Inferior parietal cortex (tissue), 1 donor: ENCODE results near the gene GDPD5.

Experiments used
- DNase-seq: peaks from one replicate; pipeline ENCODE4 v3.0.0-alpha.2; 2016; ENCODE audit errors: extremely low spot score

Gene GDPD5

GRCh38 chr11:75525433-75526191, at the start of gene GDPD5:
Gene GDPD5, minus strand, starts transcription at chr11:75525941. Its CDS starts 48,206 bp downstream, at chr11:75477735.
- DNase-seq = peak; percentile 72

DNA sequence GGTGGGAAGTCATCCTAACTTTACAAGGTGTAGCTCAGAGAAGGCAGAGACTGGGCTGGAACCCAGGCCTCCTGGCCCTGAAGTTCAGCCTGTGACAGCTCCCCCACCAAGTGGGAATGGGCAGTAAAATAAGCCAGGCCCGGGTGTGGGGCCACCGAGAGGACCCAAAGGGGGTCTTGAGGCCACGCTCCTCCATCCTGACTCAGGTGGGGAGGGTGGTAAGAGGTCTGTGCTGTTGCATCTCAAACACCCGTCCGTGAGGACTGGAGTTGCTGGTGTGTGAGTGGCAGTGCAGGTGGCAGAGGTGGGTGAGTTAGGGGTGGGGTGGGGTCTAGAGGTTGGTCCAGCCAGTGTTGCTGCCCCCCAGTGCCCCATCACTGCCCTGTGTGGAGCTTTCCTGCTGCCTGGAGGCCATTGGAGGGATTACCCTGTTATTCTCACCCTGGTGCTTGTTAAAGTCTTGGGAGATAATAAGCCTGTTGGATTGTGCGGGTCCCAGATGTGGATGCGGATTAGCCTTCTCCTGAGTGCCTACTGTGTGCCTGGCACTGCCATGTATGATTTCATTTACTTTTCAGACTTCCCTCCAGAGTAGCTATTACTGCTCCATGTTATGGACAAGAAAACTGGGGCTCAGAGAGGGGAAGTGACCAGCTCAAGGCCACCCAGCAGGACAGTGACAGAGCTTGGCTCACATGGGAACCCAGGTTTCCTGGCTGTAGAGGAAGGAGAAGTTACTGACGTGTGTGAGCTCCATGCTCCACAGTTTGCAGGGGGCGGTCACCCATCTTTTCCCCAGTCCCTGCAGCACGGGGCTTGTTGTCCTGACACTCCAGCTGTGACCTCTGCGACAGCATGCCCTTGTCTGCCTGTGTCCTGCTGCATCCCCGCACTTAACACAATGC, 49.2 kb upstream of the GDPD5 start:
- DNase-seq = no peak

DNA sequence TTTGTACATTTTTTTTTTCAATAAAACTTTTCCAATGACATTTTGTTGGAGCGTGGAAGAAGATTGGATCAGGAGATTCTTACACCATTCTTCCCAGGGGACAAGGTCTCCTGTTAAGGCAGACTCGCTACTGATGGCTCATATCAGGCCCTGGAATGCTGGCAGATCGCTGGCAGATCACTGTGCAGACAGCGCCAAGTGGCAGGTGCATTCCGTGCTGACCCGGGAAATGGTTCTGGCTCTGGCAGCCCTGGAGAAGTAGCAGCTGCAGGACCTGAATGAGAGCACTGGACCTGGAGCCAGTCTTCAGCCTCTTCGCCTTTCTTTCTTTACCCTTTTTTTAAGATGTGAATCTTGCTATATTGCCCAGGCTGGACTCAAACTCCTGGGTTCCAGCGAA, 47.0 kb upstream of the GDPD5 start:
- DNase-seq = no peak

DNA sequence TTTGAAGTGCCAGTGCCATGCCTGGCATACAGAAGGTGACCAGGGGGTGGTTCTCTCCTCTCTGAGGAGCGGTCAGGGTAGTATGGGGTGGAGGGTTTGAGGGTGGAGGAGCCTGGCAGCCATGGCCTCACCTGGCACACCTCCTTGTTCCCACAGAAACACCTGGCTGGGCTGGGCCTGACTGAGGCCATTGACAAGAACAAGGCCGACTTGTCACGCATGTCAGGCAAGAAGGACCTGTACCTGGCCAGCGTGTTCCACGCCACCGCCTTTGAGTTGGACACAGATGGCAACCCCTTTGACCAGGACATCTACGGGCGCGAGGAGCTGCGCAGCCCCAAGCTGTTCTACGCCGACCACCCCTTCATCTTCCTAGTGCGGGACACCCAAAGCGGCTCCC, 45.9 kb upstream of the GDPD5 start:
- DNase-seq = no peak

- DNase-seq = no peak
Observed at GRCh38 chr11:75570559-75571139, 44.9 kb upstream of the GDPD5 start.

GRCh38 chr11:75568616-75569219, 43.0 kb upstream of the GDPD5 start:
- no peak for DNase-seq

DNA sequence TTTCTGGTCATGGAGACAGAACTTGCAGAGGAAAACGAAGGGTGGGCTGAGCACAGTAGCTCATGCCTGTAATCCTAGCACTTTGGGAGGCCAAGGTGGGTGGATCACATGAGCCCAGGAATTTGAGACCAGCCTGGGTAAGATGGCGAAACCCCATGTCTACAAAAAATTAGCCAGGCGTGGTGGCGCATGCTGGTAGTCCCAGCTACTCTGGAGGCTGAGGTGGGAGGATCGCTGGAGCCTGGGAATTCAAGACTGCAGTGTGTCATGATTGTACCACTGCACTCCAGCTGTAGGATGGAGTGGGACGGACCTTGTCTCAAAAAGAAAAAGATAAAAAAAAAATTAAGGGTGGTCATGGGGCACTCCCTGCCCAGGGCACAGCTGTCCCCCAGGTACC, 42.2 kb upstream of the GDPD5 start:
- no peak for DNase-seq

DNA sequence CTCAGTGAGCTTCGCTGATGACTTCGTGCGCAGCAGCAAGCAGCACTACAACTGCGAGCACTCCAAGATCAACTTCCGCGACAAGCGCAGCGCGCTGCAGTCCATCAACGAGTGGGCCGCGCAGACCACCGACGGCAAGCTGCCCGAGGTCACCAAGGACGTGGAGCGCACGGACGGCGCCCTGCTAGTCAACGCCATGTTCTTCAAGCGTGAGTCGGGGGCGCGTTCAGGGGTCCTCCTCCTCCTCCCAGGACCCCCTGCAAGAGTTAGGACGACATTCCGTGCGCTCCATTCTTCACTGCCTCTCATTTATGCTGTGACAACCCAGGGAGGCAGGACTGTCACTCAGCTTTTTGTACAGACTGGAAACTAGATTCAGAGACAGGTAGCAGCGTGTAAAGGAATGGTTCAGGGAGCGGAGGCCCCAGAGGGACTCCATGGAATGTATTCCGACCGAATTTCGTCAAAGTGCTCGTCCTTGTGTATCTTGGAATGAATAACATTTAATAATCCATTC, 41.1 kb upstream of the GDPD5 start:
- no peak for DNase-seq

GRCh38 chr11:75565916-75566762, 40.4 kb upstream of the GDPD5 start:
- no peak for DNase-seq

- DNase-seq = no peak
Observed at GRCh38 chr11:75565221-75565814, 39.6 kb upstream of the GDPD5 start.

DNA sequence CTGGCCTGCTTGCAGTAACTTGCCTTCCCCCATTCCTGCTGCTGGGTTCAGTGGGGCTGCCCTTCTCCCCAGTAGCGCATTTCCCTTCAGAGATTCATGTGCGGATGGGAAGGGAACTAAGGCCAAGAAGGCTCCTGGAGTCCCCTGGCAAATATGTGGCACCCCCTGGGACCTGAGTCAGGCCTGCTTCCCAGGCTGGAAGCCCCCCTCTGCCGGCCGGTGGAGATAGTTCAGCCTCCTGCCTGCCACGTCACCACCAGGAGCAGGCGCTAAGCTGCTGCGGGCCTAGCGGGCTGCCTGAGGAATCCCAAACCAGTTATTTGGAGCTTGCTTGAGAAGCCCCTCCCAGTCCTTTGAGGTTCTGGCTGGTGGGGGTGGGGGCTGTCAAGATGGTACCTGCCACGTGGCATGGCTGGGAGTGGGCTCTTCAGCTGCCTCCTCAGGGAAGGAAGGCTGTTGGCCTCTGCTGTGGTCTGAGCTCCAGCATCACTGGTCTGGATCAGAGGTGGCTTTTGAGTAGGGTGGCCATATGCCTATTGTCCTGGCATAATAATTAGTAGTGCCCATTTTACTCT, 38.3 kb upstream of the GDPD5 start:
- DNase-seq = no peak

GRCh38 chr11:75563501-75563977, 37.8 kb upstream of the GDPD5 start:
- DNase-seq = no peak

GRCh38 chr11:75562836-75563484, 37.2 kb upstream of the GDPD5 start:
- no peak for DNase-seq

DNA sequence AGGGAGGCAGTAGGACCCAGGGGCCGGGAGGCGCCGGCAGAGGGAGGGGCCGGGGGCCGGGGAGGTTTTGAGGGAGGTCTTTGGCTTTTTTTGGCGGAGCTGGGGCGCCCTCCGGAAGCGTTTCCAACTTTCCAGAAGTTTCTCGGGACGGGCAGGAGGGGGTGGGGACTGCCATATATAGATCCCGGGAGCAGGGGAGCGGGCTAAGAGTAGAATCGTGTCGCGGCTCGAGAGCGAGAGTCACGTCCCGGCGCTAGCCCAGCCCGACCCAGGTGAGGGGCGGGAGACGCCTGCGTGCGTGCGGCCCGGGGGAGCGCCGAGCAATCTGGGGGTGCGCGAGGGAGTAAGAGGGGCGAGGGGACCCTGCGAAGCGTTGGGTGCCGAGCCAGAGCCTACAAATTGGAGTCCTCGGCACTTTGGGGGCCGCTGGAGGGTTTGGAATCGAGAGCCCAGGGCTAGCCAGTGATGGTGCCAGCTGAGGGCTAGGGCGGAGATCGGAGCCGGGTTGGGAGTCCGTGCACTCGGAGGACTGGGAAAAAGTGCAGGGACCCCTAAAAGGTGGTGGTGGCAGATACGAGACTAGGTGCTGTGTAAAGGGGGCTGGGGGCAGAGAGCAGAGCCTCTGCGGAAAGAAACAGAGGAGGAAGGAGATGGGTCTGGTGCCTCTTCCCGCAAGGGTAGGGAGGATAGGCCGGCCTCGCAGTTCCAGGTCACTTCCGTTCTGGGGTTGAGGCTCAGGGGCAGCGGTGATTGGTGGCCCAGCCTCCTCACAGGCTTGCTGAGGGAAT, 36.5 kb upstream of the GDPD5 start, which contains the start of gene SERPINH1:
Gene SERPINH1 (plus strand): TSS at position 206 of the 788 bp plus-strand sequence. CDS start 4,097 bp downstream, outside the sequence.
- DNase-seq = peak; percentile 58

- no peak for DNase-seq
Observed at GRCh38 chr11:75561426-75562047, 35.8 kb upstream of the GDPD5 start.

DNA sequence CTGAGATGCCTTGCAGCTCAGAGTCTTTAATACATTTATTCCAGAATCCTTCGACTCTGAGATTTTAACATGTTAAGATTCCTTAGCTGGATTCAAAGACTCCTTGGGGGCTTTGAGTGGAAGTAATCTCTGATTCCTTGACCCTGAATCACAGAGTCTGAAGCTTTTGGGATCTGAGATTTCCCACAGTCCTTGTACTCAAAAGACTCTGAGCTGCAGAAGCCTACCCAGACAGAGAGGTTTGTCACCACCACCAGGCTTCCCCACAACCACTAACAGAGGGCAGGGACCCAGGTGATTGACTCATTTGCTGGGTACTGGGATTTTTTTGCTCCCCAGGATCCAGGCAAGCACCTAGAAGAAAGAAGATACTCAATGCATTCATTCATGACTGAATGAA, 34.9 kb upstream of the GDPD5 start:
- DNase-seq = no peak

DNA sequence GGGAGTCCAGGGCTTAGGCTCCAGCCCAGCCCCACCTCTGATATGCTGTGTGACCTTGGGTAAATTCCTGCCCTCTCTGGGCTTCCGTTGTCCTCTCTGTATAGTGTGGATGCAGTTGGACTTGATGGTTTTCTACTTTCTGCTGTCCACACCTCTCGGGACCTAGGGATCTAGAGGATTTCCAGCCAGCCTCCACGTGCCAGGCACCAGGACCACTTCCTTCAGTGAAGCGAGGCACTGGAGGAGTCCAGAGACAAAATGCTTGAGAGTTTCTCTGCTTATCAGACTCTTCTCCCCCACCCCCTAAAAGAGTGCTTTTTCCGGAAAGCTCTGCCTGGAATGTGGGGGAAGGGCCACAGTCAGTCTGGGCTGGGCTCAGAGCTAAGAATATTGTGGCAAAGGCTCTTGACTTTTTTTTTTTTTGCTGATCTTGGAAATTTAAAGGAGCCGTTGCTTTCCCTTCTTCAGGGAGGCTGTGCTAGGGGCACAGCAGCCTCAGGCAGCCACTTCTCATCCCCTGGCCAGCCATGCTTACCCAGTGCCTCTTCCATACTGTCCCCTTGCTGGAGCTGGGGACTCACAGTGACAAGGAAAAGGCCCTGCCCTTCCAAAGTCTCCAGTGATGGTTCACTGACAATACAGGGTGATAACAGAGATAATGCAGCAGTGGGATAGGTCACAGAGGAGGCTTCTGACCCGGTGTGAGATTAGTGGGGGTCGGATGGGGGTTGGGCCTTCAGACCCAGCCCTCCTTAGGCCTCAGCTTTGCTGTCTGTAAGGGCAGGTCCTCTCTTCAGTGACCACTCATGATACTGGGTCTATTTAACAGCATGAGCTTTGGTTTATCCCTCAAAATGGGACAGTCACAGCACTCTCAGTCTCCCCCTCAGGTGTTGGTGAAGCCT, 33.5 kb upstream of the GDPD5 start:
- DNase-seq = no peak
